HepG2 (cell line): ENCODE results near the gene RIPOR3. TPM values are rescaled to one million over a fixed set of nuclear protein-coding genes. Genes with fewer than 3 reads are reported as not detected.

ENCODE experiments used
- ETV5 ChIP-seq: IDR thresholded peaks from 2 replicates; pipeline ENCODE4 v1.6.1; 2018; ENCODE audit warnings: missing biosample characterization, missing genetic modification reagents, inconsistent platforms, borderline replicate concordance
- HMGA1 ChIP-seq: sonication (generic); formaldehyde crosslinking; conservative IDR thresholded peaks from 2 replicates; pipeline ENCODE4 v1.4.0; 2020; ENCODE audit warnings: missing genetic modification reagents
- IRX3 ChIP-seq: sonication (generic); formaldehyde crosslinking; IDR thresholded peaks from 2 replicates; pipeline ENCODE4 v1.8.1; 2023; ENCODE audit warnings: mild to moderate bottlenecking, low read depth, missing genetic modification reagents, borderline replicate concordance
- KLF12 ChIP-seq: sonication (generic); formaldehyde crosslinking; IDR thresholded peaks from 2 replicates; pipeline ENCODE4 v1.4.0; 2020; ENCODE audit warnings: missing genetic modification reagents, borderline replicate concordance
- MED8 ChIP-seq: sonication (generic); formaldehyde crosslinking; IDR thresholded peaks from 2 replicates; pipeline ENCODE4 v1.8.1; 2023; ENCODE audit warnings: mild to moderate bottlenecking, missing genetic modification reagents; ENCODE audit not compliant: insufficient replicate concordance
- NONO ChIP-seq, 2 experiments: fragments of 450-650 bp in 1 of 2; sonication (generic) in 1 of 2; formaldehyde crosslinking in 1 of 2; IDR thresholded peaks in 1 of 2; conservative IDR thresholded peaks in 1 of 2; 2 replicates each; pipeline versions ENCODE4 v1.6.1 to v1.8.0; 2017 to 2022; ENCODE audit warnings: mild to moderate bottlenecking in 1 of 2, missing genetic modification reagents in 1 of 2, moderate library complexity in 1 of 2
- PRMT3 ChIP-seq: sonication (generic); formaldehyde crosslinking; IDR thresholded peaks from 2 replicates; pipeline ENCODE4 v1.8.1; 2022; ENCODE audit warnings: low read depth, mild to moderate bottlenecking, moderate library complexity, missing genetic modification reagents, borderline replicate concordance
- RARA ChIP-seq: IDR thresholded peaks from 2 replicates; pipeline ENCODE4 v1.6.1; 2016; ENCODE audit warnings: missing genetic modification reagents, missing compliant biosample characterization
- SAFB2 ChIP-seq: sonication (generic); formaldehyde crosslinking; IDR thresholded peaks from 2 replicates; pipeline ENCODE4 v1.5.1; 2020; ENCODE audit warnings: missing genetic modification reagents, low read depth, mild to moderate bottlenecking, borderline replicate concordance
- SP140L ChIP-seq: sonication (generic); formaldehyde crosslinking; IDR thresholded peaks from 2 replicates; pipeline ENCODE4 v1.4.0; 2020; ENCODE audit warnings: missing genetic modification reagents, borderline replicate concordance
- ZFYVE20 ChIP-seq: sonication (generic); formaldehyde crosslinking; IDR thresholded peaks from 2 replicates; pipeline ENCODE4 v1.8.0; 2023; ENCODE audit warnings: low read depth, mild to moderate bottlenecking, moderate library complexity, missing genetic modification reagents, borderline replicate concordance
- ZNF264 ChIP-seq: sonication (generic); formaldehyde crosslinking; IDR thresholded peaks from 2 replicates; pipeline ENCODE4 v1.4.0; 2020; ENCODE audit warnings: missing genetic modification reagents
- ZNF329 ChIP-seq: sonication (generic); formaldehyde crosslinking; IDR thresholded peaks from 2 replicates; pipeline ENCODE4 v1.9.0; 2021; ENCODE audit warnings: low read depth, mild to moderate bottlenecking, missing genetic modification reagents
- ZNF501 ChIP-seq: sonication (generic); formaldehyde crosslinking; IDR thresholded peaks from 2 replicates; pipeline ENCODE4 v1.5.1; 2020; ENCODE audit warnings: mild to moderate bottlenecking, moderate library complexity, missing genetic modification reagents
- ZNF543 ChIP-seq: sonication (generic); formaldehyde crosslinking; IDR thresholded peaks from 2 replicates; pipeline ENCODE4 v1.4.0; 2020; ENCODE audit warnings: mild to moderate bottlenecking, missing genetic modification reagents
- ZNF589 ChIP-seq: sonication (generic); formaldehyde crosslinking; conservative IDR thresholded peaks from 2 replicates; pipeline ENCODE4 v1.8.0; 2022; ENCODE audit warnings: mild to moderate bottlenecking, moderate library complexity, missing genetic modification reagents
- ZNF788 ChIP-seq: sonication (generic); formaldehyde crosslinking; IDR thresholded peaks from 2 replicates; pipeline ENCODE4 v1.5.0; 2020; ENCODE audit warnings: mild to moderate bottlenecking, missing genetic modification reagents, borderline replicate concordance
- ZNF878 ChIP-seq: sonication (generic); formaldehyde crosslinking; IDR thresholded peaks from 2 replicates; pipeline ENCODE4 v1.8.1; 2023; ENCODE audit warnings: mild to moderate bottlenecking, missing genetic modification reagents, moderate library complexity
- ZSCAN30 ChIP-seq: sonication (generic); formaldehyde crosslinking; IDR thresholded peaks from 2 replicates; pipeline ENCODE4 v1.5.0; 2020; ENCODE audit warnings: mild to moderate bottlenecking, missing genetic modification reagents
- polyA plus RNA-seq, 8 experiments: library from polyadenylated mRNA; depleted of rRNA in 3 of 8; stranded (reverse) in 7 of 8; unstranded in 1 of 8; fragments of >200 nt; fragmentation: Illumina TruSeq in 4 of 8; extraction: Trizol in 4 of 8; gene quantifications; 2 replicates each; pipeline versions ENCODE4 v1.2.1 to v1.2.3, GENCODE V29; 2011 to 2016; ENCODE audit warnings: low read depth in 4 of 8, missing spikeins in 1 of 8, mixed read lengths in 1 of 8; ENCODE audit not compliant: insufficient read depth in 1 of 8
- total RNA-seq, 5 experiments: library from RNA; depleted of rRNA; stranded (reverse); fragments of >200 nt; fragmentation: Illumina TruSeq; extraction: Trizol; gene quantifications; 2 replicates each; pipeline ENCODE4 v1.2.3, GENCODE V29; 2016; ENCODE audit warnings: low read depth in 1 of 5
- TF ChIP-seq, protein P1 (sequence below): IDR thresholded peaks from 2 replicates; pipeline ENCODE4 v1.4.0; 2020; ENCODE audit warnings: mild to moderate bottlenecking, missing genetic modification reagents
- TF ChIP-seq, protein P2 (sequence below): sonication (generic); formaldehyde crosslinking; IDR thresholded peaks from 2 replicates; pipeline ENCODE4 v1.5.0; 2020; ENCODE audit warnings: missing genetic modification reagents
- TF ChIP-seq, protein P3 (sequence below): sonication (generic); formaldehyde crosslinking; IDR thresholded peaks from 2 replicates; pipeline ENCODE4 v1.4.0; 2020; ENCODE audit warnings: missing genetic modification reagents

The RIPOR3 gene
- total and polyA plus RNA-seq, 2 of the 13 experiments (the other 11 are each of a cell fraction or from before 2014, with no cell fraction given) = 0.18 TPM; not detected in 1

DNA sequence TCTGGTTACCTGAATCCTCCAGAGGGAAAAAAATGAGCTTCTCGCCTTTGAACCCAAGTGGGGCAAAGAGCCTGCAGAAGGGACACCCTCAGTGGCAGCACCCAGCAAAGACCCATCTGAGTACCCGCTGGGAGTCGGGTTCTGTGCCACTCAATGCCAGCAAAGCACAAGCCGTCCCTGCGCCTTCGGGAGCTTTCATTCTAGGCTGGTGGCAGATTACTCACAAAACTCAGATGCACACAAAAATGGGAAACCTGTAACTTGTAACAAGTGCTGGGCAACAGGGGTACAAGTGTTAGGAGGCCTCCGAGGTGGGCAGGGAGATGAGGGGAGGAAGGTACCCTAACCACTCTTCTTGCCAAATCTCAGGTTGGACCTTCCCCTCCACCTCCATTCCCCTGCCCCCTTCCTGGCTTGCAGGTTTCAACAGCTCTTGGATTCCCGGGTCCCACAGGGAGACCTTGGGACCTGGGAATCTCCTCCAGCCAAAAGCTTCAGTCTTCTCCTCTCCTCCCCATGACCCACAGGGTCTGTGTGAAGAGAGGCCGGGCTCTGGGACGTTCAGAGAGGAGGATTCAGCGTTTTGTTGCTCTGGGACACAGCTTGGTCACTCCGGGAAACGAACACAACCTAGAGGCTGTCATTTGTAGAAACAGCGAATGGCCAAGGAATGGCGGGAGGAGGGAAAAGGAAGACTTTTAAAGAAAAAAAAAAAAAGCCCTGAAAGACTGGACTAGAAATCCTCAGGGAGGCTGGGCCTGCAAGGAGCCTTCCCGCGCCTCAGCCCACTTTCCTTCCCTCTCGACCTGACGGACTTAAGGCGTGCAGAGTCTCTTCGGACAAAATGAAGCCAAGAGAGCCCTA lies 38.8 kb upstream of the RIPOR3 start (continued):
- TF ChIP-seq ZNF589 (peak; percentile 20; the same call in 1 of the 2 replicates), ZNF788 (CRISPR knock-in tag) (0 out of 2 replicates have a peak, but pooled peaks have one; percentile 18), NONO (IDR thresholded peaks at IDR 0.05) (no peak), NONO (CRISPR knock-in tag; conservative IDR thresholded peaks at IDR 0.05) (no peak; the same call in 1 of the 2 replicates), IRX3 (CRISPR knock-in tag) (0 out of 2 replicates have a peak, but pooled peaks have one; percentile 63), ZSCAN30 (CRISPR knock-in tag) (no peak), ETV5 (CRISPR knock-in tag) (no peak), ZNF878 (CRISPR knock-in tag) (0 out of 2 replicates have a peak, but pooled peaks have one; percentile 10), ZNF501 (no peak), SP140L (CRISPR knock-in tag) (0 out of 2 replicates have a peak, but pooled peaks have one; percentile 12), ZNF329 (CRISPR knock-in tag) (no peak), SAFB2 (CRISPR knock-in tag) (no peak), HMGA1 (no peak), ZNF264 (no peak), ZFYVE20 (no peak), KLF12 (CRISPR knock-in tag) (0 out of 2 replicates have a peak, but pooled peaks have one; percentile 47), MED8 (CRISPR knock-in tag) (no peak), ZNF543 (CRISPR knock-in tag) (no peak), RARA (CRISPR knock-in tag) (no peak), PRMT3 (CRISPR knock-in tag) (no peak)
- TF ChIP-seq, protein P1, sequence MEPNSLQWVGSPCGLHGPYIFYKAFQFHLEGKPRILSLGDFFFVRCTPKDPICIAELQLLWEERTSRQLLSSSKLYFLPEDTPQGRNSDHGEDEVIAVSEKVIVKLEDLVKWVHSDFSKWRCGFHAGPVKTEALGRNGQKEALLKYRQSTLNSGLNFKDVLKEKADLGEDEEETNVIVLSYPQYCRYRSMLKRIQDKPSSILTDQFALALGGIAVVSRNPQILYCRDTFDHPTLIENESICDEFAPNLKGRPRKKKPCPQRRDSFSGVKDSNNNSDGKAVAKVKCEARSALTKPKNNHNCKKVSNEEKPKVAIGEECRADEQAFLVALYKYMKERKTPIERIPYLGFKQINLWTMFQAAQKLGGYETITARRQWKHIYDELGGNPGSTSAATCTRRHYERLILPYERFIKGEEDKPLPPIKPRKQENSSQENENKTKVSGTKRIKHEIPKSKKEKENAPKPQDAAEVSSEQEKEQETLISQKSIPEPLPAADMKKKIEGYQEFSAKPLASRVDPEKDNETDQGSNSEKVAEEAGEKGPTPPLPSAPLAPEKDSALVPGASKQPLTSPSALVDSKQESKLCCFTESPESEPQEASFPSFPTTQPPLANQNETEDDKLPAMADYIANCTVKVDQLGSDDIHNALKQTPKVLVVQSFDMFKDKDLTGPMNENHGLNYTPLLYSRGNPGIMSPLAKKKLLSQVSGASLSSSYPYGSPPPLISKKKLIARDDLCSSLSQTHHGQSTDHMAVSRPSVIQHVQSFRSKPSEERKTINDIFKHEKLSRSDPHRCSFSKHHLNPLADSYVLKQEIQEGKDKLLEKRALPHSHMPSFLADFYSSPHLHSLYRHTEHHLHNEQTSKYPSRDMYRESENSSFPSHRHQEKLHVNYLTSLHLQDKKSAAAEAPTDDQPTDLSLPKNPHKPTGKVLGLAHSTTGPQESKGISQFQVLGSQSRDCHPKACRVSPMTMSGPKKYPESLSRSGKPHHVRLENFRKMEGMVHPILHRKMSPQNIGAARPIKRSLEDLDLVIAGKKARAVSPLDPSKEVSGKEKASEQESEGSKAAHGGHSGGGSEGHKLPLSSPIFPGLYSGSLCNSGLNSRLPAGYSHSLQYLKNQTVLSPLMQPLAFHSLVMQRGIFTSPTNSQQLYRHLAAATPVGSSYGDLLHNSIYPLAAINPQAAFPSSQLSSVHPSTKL (CRISPR knock-in tag) = no peak
- TF ChIP-seq, protein P2, sequence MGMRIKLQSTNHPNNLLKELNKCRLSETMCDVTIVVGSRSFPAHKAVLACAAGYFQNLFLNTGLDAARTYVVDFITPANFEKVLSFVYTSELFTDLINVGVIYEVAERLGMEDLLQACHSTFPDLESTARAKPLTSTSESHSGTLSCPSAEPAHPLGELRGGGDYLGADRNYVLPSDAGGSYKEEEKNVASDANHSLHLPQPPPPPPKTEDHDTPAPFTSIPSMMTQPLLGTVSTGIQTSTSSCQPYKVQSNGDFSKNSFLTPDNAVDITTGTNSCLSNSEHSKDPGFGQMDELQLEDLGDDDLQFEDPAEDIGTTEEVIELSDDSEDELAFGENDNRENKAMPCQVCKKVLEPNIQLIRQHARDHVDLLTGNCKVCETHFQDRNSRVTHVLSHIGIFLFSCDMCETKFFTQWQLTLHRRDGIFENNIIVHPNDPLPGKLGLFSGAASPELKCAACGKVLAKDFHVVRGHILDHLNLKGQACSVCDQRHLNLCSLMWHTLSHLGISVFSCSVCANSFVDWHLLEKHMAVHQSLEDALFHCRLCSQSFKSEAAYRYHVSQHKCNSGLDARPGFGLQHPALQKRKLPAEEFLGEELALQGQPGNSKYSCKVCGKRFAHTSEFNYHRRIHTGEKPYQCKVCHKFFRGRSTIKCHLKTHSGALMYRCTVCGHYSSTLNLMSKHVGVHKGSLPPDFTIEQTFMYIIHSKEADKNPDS (CRISPR knock-in tag) = no peak
- TF ChIP-seq, protein P3, sequence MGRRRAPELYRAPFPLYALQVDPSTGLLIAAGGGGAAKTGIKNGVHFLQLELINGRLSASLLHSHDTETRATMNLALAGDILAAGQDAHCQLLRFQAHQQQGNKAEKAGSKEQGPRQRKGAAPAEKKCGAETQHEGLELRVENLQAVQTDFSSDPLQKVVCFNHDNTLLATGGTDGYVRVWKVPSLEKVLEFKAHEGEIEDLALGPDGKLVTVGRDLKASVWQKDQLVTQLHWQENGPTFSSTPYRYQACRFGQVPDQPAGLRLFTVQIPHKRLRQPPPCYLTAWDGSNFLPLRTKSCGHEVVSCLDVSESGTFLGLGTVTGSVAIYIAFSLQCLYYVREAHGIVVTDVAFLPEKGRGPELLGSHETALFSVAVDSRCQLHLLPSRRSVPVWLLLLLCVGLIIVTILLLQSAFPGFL = no peak
